WI38 (cell line): ENCODE results near the gene UGT1A3.

Experiments used
- H3K4me3 ChIP-seq: 2 replicates; pipeline ENCODE4 v1.5.1; 2011; ENCODE audit warnings: low read depth, mild to moderate bottlenecking, control low read depth, low read length
- TF ChIP-seq, protein P1 (sequence below): IDR thresholded peaks from 2 replicates; pipeline ENCODE4 v1.5.1; 2012; ENCODE audit warnings: low read depth, mild to moderate bottlenecking, control low read depth, low read length

UGT1A3 gene

DNA sequence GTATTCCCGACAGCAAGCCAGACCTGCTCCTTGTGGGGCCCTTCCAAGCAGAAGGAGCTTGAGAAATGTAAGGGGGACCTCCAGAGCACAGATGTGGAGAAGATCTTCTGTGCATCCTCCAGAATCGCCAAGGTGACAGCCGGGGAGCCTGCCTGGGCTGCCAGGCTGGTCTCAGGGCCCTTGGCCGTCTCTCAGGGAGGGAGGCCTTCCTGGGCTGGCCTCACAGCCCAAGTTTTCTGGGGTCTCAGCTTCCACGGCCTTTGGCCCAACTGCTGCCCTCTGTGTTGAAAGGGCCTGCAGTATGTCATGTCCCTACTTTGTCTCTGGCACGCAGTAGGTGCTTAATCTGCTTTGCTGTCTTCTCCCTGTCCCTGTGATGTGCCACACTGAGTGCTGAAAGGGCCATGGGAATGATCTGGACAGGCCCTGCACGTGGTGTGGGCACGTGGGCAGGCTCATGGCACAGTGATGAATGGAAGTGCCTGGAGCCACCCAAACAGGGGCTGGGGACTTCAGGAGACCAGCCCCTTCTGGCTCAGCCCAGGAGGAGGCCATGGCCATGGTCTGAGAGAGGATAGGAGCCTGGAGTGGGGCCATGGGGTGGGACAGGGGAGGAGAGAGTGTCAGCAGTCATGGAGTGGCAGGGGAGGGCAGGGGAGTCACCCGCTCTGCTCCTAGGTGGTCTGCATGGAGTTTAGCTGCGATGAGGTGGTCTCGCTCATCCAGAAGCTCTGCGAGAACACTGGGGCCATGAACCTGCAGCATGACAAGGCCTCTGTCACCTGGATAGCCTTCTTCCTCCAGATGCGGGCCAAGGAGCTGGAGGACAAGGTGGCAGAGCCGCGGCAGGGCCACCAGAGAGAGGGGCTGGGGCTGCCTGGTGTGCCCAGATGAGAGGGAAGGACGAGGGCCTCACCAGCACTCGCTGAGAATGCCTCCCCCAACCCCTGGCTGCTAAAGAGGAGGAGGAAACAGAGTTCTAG lies 90.1 kb downstream of the UGT1A3 start:
- TF ChIP-seq, protein P1, sequence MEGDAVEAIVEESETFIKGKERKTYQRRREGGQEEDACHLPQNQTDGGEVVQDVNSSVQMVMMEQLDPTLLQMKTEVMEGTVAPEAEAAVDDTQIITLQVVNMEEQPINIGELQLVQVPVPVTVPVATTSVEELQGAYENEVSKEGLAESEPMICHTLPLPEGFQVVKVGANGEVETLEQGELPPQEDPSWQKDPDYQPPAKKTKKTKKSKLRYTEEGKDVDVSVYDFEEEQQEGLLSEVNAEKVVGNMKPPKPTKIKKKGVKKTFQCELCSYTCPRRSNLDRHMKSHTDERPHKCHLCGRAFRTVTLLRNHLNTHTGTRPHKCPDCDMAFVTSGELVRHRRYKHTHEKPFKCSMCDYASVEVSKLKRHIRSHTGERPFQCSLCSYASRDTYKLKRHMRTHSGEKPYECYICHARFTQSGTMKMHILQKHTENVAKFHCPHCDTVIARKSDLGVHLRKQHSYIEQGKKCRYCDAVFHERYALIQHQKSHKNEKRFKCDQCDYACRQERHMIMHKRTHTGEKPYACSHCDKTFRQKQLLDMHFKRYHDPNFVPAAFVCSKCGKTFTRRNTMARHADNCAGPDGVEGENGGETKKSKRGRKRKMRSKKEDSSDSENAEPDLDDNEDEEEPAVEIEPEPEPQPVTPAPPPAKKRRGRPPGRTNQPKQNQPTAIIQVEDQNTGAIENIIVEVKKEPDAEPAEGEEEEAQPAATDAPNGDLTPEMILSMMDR = no peak
- H3K4me3 ChIP-seq = no peak overlapping the region

DNA sequence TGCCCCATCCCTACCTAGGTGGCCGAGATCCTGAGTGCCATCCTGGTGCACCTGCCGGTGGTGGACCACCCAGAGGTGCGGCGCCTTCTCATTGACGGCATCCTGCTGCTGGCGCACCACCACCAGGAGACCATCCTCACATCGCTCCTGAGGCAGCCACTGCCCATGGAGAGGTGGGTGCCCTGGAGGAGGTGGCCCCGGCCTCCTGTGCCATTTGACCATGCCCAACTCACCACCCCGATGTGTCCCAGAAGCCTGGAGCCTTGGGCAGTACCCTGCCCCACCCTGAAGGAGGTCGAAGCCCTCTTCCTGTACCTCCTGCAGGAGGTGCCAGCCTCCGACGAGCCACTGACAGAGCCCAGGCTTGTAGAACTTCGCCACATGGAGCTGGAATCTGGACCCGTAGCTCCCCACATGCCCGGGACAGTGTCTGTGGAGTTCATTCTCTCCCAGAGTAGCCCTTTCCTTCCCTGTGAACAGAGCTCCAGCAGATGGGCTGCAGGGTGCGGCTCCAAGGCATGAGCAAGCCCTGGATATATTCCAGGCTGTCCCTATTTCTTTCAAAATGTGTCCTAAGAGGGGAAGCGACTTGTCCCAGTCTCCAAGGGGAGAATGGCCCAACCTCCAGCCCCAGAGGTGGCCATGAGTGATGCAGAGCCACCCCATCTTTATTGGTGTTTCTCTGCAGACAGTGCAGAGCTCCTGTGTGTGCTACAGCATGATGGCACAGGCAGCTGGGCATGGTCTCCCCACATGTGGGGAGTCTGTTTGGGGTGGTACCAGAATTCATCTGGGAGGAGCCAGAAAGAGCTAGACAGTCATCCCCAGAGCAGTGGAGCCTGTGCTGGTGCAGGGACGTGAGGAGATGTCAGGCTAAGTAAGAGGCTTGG lies 91.3 kb downstream of the UGT1A3 start:
- TF ChIP-seq, protein P1 = no peak
- no peak overlapping the region for H3K4me3 ChIP-seq

DNA sequence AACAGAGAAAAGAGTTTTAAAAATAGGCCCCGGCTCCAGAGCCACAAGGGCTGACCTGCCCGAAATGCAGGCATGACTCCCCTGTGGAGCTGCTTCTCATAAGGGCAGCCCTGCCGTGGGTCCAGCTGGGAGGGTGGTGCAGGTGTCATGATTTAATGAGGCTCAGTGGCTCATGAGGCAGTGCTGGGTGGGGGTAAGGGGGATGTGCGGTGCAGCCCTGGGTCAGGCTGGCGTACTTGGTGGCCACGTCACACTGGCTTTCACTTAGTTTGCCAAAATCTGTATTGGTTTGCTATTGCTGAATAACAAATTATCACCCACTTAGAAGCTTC lies 91.9 kb downstream of the UGT1A3 start:
- TF ChIP-seq, protein P1 = no peak
- H3K4me3 ChIP-seq = no peak overlapping the region

DNA sequence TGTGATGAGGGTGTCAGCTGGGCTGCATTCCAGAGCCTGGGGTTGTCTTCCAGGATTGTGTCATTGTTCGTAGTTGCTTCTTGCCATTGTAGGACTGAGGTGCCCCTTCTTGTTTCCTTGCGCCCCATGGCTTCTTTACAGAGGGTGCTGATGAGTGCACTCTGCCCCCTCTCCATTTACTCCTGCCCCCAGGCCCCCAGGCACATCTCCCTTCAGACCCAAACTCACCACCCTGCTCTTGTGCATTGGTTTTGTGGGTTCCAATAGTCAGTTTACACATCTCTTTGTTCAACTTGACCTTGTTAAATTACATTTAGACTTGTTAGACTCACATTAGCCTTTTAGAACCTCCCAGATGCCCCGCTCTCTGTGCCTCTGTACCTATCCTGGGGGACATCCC lies 92.4 kb downstream of the UGT1A3 start:
- TF ChIP-seq, protein P1 = no peak
- no peak overlapping the region for H3K4me3 ChIP-seq

DNA sequence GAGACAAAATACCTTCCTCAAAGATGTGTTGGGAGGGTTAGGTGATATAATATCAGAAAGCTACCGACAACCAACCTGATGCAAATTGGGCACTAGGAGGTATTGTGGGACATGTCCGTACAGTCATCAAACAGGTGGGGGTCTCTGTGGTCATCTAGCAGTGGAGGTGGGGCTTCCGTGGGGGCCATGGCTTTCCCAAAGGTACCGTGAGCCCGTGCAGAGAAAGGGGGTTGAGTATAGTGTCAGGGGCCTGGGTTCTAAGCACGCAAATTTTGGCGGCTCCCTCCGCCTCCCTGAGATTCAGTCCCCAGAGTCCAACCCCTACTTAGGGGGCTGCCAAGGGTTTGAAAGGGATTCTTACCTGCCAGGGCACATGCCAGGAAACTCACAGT lies 92.9 kb downstream of the UGT1A3 start:
- no peak overlapping the region for H3K4me3 ChIP-seq
- TF ChIP-seq, protein P1 = no peak

DNA sequence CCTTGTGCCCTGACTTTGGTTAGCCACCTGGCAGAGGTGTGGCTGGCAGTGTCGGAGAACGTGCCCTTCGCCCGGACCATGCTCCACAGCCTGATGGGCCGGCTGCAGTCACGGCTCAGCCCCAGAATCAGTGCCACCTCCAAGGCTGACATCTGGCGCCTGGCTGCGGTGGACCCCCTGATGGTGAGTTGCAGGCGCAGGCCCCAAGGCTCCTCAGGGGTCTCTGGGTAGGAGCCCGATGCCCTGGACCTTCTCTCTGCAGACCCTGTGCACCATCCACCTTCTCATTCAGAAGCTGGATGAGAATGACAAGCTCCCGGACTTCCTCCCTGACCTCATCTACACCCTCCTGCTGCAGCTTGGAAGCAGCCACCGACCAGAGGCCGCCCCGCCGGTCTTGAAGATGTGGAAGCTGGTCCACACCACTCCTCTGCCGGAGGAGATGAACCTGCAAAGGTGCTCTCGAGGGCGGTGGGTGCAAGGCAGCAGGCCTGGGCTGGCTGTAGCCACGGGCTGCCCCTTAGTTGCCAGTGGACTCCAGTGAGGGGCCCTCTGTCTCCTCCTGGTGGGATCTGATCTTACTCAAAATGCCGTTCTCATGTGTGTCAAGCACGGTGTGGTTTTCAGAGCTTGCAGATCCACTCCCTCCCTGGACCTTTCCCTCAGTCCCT lies 93.4 kb downstream of the UGT1A3 start:
- no peak overlapping the region for H3K4me3 ChIP-seq
- TF ChIP-seq, protein P1 = no peak
